ENCODE measurements around the gene TRPT1. TPM values are rescaled to one million over a fixed set of nuclear protein-coding genes. Genes with fewer than 3 reads are reported as not detected.
A peak's percentile ranks its signal among the peaks of the same experiment; 100 is the strongest.

TRPT1 gene
- polyA plus RNA-seq, 4 donors = 41.9 to 52.0 (median 44.9) TPM

GRCh38 chr11:64245797-64246620 is 20.0 kb upstream of the TRPT1 start:
- DNase-seq (ENCODE audit: low read depth in 4 of 4, low spot score in 3 of 4) = no peak

- DNase-seq (ENCODE audit: low read depth in 4 of 4, low spot score in 3 of 4) = no peak
These were observed 19.4 kb upstream of the TRPT1 start for GRCh38 chr11:64245401-64245796.

DNA sequence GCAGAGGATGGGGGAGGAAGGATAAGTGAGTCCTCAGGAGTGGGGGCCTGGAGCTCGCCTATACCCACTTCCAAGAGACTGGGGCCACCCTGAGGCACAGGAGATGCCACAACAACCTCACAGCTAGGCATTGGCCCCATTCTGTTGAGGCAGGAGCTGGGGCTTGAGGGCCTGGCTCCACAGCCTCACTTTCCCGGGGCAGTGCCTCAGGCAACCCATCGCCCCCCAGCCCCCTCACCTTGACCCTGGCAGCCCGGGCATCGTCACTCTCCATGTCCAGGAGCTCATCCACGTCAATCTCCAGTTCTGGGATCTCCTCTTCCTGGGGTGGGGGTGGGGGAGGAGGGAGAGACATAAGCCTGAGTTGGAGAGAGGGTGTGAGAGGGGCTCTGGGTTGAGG is 19.0 kb upstream of the TRPT1 start:
- DNase-seq (ENCODE audit: low read depth in 4 of 4, low spot score in 3 of 4) = no peak

DNA sequence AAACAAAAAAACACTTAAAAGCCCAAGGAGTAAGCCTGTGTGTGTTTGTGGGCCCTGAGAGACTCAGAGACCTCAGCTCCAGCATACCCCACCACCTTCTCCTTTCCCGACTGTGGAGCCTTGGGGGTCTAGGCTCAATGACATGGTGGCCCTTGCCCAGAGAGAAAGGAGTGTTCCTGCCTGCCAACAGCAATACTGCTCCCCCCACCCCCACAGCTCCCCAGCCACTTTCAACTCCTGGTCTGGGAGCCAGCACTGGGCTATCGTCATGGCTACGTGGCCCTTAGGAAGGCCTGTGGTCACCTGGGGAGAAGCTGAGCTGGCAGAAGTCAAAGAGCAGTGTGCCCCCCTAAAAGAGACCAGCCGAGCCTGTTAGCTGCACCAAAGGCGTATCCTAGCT is 18.1 kb upstream of the TRPT1 start:
- no peak for DNase-seq (ENCODE audit: low read depth in 4 of 4, low spot score in 3 of 4)

DNA sequence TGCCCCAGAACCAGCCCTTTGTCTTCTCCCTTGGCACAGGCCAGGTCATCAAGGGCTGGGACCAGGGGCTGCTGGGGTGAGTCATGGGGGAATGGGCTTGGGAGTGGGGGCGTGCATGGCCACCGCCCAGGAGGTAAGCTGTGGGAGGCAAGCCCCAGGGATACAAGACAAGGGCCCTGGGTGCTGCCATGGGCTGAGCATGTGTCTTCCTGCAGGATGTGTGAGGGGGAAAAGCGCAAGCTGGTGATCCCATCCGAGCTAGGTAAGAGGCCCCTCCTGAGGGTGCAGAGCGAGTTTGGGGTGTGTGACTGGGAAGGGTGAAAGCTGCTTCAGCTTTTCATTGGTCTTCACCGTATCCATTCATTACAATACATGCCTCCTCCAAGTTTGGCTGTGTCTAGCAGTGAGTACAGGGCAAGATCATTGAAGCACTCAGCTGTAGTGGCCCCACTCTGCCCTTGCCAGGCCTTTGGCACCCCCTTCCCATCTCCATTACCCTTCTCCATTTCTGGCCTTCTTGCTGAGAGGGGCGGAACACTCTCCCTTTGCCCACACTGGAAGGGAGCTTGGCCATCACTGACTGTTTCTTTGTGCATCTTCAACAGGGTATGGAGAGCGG is 17.4 kb upstream of the TRPT1 start:
- no peak for DNase-seq (ENCODE audit: low read depth in 4 of 4, low spot score in 3 of 4)

GRCh38 chr11:64241491-64242374 is 15.7 kb upstream of the TRPT1 start:
- DNase-seq (ENCODE audit: low read depth in 4 of 4, low spot score in 3 of 4) = no peak

DNA sequence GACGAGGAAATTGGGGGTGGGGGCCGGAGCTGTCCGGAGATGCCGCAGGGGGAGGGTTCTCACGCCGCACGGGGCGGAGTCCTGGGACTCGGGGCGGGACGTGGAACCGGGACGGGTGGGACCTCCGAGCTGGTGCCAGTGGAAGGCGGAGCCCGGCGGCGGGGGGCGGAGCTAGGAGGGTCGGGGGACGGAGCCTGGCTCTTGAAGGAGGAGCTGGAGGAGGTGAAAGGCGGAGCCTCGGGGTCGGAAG is 15.2 kb upstream of the TRPT1 start:
- DNase-seq (ENCODE audit: low read depth in 4 of 4, low spot score in 3 of 4) = peak; percentile 98 to 100 (median 98)

DNA sequence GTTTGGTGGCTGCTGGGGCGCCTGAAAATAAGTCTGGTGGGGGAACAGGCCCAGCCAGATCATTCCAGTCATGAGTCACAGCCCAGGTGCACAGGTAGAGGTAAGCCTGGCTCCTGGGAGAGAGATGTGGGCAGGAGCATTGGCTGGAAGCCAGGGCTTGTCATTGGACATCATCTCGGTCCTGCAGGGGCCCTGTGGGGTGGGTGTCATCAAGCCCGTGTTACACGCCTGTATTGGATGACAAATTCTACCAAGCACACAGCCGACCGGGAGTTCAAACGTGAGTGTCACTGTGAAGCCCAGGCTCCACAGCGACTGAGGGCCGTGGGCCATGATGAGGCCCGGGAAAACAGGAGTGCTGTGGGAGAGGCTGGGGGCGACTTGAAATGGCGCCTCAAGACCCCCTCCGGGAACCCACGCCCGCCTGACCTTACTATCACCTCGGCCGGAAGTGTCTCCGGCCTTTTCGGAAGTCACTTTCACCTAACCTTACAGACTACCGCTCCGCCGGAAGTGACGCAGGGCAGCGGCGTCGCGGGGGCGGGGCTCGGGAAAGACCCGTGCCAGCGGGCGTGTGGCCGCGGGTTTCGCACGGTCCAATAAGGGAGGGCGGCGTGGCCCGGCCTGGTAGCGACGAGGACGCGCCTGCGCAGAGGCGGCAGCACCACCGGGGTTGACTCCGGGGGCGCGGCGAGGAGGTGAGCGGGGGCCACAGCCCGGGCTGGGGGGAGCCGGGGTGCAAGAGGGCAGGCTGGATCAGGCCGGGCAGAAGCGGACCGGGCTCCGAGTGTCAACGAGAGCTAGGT is 14.7 kb upstream of the TRPT1 start, which contains the start of gene FKBP2:
Gene FKBP2, plus strand, starts transcription at position 661 of the 806 bp plus-strand sequence. CDS start 1,293 bp downstream, outside the sequence.
- peak; percentile 91 to 95 (median 92) for DNase-seq (ENCODE audit: low read depth in 4 of 4, low spot score in 3 of 4)

DNA sequence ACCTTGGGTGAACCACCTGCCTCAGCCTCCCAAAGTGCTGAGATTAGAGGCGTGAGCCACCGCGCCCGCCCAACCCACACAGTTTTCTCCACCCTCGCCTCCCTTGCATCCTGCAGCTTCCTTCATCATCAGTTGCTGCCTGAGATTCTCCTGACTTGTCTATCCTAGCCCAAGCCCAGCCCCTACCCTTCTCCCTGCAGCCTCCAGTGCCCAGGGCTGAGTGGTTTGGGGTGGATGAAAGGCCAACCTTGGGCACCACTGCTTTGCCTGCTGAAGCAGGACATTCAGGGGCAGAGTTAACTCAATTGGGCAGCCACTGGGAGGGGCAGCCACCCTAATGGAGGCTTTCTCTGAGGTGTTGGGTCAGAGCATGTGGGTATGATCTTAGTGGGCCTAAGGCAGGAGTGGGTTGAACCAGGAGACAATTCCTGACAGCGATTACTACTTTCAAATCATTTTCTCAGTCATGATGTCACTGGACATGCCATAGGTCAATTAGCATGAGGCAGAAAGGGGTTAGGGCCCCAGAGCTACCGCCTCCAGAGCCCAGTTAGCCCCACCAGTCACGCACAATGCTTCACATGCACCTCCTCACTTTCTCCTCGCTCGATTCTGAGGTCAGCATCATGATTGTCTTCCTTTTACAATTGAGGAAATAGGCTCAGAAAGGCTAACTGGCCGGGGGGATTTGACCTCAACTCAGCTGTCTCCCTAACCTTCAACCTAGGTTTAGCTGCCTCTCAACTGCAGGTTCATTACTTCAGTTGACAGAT is 13.9 kb upstream of the TRPT1 start:
- no peak for DNase-seq (ENCODE audit: low read depth in 4 of 4, low spot score in 3 of 4)

- no peak for DNase-seq (ENCODE audit: low read depth in 4 of 4, low spot score in 3 of 4)
These were observed 13.0 kb upstream of the TRPT1 start for GRCh38 chr11:64238999-64239398.

DNA sequence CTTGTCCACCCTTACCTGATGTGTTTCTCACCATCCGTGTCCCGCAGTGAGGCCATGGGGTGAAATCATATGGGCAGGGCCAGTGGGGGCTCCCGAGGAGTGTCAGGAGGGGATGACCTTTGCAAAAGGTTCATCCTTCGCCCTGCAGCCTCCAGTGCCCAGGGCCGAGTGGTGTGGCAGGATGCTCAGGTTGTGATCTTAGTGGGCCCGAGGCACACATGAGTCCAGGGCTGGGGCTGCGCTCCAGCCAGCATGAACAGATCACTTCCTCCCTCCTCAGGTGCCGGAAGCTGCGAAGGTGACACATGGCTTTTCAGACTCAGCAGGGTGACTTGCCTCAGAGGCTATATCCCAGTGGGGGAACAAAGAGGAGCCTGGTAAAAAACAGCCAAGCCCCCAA is 12.1 kb upstream of the TRPT1 start:
- DNase-seq (ENCODE audit: low read depth in 4 of 4, low spot score in 3 of 4) = no peak

GRCh38 chr11:64237484-64237951 is 11.5 kb upstream of the TRPT1 start:
- no peak for DNase-seq (ENCODE audit: low read depth in 4 of 4, low spot score in 3 of 4)

- DNase-seq (ENCODE audit: low read depth in 4 of 4, low spot score in 3 of 4) = no peak
These were observed 9.6 kb upstream of the TRPT1 start for GRCh38 chr11:64235437-64236161.

DNA sequence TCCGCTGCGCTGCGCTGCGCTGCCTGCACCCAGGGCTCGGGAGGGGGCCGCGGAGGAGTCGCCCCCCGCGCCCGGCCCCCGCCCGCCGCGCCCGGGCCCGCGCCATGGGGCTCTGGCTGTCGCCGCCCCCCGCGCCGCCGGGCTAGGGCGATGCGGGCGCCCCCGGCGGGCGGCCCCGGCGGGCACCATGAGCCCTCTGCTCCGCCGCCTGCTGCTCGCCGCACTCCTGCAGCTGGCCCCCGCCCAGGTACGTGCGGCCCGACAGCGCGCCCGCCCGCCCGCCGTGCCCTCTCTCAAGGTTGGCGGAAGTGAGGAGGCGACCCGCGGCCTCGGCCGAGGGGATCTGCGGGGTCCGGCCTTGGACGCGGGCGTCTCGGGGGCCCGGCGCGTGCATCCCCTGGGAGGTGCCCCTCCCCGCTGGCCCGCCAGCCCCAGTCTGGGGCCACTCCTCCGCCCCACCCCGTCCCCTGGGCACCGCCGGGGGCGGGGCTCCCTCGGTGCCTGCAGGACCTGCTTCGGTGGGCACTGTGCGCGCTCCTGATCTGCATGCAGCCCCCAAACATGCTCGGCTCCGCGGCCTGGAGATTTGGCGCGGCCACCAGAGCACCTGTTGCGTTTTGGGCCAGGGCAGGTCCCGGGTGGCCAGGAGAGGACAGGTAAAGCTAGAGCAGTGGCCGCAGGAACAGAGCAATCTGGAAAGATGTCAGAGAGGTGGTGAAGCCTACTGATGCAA is 8.8 kb upstream of the TRPT1 start:
- no peak for DNase-seq (ENCODE audit: low read depth in 4 of 4, low spot score in 3 of 4)

DNA sequence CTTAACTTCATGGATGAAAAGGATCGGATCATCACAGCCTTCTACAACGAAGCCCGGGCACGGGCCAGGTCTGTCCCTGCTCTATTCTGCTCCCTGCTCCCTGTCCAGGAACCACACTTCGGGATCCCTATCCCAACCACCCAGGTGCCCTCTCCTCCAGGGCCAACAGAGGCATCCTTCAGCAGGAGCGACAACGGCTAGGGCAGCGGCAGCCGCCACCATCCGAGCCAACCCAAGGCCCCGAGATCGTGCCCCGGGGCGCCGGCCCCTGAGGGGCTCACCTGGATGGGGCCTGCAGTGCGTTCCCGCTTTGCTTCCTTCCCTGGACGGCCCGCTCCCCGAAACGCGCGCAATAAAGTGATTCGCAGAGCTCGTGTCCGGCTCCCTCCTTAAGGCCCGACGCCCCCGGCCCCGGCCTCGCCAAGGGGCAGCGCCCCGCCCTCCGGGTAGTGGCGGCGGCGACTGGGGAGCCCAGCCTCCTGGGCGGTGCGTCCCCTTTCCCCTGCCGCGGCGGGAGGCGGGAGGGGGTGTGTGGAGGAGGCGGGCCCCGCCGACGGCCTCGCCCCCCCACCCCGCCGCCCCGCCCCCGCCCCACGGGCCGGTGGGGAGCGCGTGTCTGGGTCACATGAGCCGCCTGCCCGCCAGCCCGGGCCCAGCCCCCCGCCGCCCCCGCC is 8.1 kb upstream of the TRPT1 start, which contains the start of gene VEGFB:
Gene VEGFB, plus strand, starts transcription at position 672 of the 674 bp plus-strand sequence. CDS start 250 bp downstream, outside the sequence.
- no peak for DNase-seq (ENCODE audit: low read depth in 4 of 4, low spot score in 3 of 4)

- DNase-seq (ENCODE audit: low read depth in 4 of 4, low spot score in 3 of 4) = no peak
These were observed 7.0 kb upstream of the TRPT1 start for GRCh38 chr11:64232967-64233315.

- no peak for DNase-seq (ENCODE audit: low read depth in 4 of 4, low spot score in 3 of 4)
These were observed 6.4 kb upstream of the TRPT1 start for GRCh38 chr11:64232182-64232966.

All from right renal pelvis (tissue), 4 donors.